Activated gamma-delta T cell treated with Interleukin-2 at 50 U/mL for 16 hours (primary cell): ENCODE results near the gene VAV3.

Source experiments
- DNase-seq: peaks from one replicate; pipeline ENCODE4 v3.0.0-alpha.2; 2020

VAV3 gene

DNA sequence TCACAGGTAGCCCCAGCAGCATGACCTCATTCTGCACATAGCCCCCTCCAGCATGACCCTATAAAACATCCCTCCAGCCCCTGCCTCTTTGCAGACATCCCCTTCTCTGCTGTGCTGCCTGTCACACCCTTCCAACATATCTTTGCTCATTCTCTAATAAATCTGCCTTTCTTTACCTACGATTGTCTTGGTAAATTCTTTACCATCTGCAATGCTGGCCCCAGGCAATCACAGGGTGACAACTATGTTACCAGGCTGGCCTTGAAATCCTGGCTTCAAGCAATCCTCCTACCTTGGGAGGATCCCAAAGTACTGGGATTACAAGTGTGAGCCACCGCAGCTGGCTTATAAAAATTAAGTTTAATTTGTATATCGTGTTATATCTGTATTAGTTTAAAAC lies 134.5 kb downstream of the VAV3 start:
- DNase-seq: no peak

DNA sequence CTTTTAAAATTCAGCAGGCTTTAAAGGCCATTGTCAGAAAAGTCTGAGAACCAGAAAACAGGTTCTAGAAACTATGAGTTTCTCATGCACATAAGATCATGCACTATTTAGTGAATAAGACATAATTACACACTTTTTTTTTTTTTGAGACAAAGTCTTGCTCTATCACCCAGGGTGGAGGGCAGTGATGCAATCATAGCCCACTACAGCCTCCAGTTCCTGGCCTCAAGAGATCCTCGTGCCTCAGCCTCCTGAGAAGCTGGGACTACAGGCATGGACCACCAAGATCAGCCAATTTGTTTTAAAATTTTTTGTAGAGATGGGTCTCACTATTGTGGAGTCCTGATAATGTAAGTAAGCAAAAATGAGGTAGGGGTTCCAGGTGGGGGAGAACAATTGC lies 134.9 kb downstream of the VAV3 start:
- no peak for DNase-seq

DNA sequence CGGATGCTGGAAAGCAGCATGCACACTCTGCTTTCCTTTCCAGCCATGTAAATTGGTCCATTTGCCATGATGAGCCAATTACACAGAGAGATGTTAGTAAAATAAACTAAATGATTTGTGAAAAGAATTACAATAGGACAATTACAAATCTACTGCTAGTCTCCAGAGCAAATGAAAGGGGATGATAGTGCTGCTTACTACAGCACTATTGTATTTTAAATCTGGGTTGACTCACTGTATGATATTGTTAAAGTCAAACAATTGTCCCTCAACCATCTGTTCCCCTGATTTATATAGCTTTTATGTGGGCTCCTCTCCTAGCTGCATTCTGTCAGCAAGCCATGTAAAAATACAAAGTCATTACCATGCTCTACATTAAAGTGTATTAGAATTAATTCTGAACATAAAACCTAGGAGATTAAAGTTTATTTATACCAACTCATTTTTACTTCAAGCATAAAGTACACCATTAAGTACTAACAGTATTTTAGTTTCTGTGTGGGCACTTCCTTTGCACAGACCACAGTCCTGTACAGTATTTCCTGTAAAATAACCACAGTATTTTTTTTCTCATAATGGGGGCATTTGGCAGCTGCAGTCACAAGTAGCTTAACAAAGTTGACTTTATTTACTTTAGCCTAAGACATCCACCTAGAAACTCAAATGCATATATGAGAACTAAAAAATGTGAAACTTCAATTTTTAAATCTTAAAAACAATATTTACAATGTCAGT lies 135.8 kb downstream of the VAV3 start:
- no peak for DNase-seq

DNA sequence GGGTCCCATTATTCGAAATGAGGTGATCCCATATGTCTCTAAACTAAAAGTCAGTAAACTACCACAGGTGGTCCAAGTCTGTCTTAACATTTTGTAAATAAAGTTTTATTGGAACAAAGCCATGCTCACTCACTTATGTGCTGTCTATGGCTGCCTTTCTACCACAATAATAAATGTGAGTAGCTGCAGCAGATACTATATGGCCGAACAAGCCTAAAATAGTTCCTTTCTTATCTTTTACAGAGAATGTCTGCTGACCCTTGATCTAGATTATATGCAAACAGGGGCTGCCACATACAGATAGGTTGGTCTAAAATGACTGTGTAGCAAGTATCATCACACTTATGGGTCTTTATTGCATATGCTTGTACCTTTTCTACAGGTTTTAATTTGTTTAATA lies 140.0 kb downstream of the VAV3 start:
- DNase-seq: no peak

DNA sequence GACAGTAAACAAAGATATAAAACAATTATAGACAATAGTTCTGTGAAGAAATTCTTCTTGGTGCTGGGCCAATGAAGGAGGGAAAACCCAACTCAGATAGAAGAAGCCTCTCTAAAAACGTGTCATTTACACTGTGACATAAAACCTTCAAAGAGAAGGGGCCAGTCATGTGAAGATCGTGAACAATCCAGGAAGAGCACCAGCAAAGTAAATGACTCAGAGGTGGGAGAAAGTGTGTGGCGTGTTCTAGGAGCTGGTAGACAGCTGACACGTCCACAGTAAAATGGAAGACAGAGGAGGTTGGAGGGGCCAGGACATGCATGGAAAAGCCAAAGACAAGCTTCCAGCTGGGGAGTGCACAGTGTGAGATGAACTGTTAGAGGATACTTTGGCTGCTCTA lies 143.6 kb downstream of the VAV3 start:
- no peak for DNase-seq

DNA sequence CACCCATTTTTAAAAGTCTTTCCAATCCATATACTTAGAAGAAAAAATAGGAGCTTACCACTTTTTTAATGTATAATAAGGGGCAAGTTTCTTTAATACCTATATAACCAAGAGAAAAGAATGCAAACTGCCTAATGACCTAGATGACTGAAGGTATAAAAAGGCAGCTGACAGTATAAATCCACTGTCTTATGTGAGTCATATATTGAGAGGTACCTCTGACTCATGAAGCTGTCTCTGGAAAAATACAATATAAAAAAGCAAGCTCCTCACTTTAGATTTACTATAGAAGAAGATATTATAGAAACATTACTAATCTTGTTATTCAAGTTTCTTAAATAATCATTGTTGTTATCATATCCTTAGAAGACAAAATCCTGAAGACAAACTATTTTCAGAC lies 144.2 kb downstream of the VAV3 start:
- DNase-seq: no peak

DNA sequence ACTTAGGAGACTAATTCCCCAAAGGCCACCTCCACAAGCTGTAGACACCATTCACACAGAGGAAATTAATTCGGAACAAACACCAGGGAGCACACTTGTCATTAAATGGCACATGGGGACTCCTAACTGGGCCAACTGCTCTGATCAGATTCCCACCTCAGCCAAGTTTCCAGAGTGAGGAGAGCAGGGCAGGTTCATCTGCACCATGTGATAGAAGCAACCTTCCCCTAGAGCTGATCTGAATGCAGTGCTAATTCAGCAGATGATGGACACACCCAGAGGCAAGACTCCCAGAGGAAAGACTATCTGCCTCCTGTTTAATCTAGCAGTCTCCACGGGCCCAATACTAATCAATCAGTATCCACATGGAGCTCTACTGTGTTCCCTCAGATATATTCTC lies 147.0 kb downstream of the VAV3 start:
- DNase-seq: no peak

DNA sequence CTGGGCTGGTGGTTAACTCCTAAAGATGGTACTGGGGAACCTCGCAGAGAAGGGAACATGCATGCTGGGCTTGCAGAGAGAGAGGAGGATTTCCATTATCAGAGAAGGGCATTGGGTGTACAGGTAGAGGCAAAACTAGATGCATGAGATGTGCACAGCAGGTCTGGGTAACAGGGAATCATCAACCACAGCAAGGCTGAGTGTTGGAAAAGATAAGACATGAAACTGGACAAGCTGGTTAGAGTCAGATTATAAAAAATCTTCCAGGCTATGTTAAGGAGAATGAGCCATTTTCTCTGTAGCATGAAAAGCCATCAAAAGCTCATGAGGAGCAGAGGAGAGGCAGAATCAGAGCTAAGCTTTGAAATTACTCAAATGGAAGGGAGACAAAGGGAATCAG lies 147.8 kb downstream of the VAV3 start:
- no peak for DNase-seq

DNA sequence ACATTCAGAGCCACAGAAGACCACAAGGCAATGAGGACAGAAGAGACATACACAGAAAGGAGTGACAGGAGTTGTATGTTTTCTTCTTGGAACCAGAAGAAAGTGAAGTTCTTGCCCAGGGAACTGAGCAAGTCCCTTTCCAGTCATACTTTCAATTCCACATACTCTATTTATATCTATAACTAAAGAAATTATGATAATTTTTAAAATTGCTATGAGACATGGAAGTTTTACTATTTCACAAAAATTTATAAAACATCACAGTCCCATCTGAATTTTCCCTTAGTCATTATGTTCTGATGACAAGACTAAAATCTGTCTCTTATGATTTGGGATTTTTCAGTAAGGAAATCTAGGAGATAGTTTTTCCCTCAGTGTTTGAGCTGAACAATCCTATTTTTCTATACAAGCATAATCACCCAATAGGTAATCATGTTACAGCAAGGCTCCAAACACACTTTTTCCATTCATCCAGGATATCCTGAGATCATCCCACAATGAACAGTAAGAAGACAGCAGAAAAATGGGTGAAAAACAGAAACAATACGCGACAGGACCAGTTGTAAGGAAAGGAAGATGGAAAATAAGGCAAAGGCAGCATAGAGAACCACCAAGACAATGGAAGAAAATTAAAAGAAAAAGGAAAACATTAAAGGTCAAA lies 154.6 kb downstream of the VAV3 start:
- DNase-seq: no peak

DNA sequence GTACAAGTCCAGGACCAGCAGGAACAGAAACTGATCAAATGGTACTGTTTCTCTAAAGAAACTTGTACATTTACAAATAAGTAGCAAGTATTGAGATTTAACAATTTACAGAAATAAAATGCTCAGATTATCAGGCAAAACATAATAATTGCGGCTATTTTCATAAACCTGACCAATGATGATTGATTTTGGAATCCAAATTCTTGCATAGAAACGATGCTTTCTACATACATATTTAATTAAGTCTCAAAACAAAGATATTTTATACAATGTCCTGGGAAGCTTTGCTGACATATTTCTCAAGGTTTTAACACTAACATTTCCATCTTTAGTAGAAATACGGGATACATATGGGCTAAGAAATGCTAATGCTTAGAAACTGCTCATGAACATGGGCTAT lies 157.1 kb downstream of the VAV3 start:
- DNase-seq: no peak

DNA sequence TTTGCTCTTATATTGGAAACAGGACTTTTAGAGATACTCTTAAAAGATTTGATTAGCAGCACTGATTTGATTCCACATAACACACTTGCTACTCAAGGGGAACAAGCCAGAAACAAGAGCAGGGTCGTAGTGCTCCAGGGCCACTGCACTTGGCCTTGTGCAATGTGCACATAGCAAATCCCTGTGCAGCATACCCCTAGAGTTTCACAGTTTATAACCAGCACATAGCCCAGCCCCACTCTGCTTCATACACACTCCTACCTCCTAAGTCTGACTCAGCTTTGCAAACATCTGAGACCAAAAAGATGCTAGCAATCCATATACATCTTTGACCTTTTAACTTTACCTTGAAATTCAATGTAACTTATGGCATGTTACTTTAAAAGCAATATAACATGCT lies 157.6 kb downstream of the VAV3 start:
- no peak for DNase-seq

DNA sequence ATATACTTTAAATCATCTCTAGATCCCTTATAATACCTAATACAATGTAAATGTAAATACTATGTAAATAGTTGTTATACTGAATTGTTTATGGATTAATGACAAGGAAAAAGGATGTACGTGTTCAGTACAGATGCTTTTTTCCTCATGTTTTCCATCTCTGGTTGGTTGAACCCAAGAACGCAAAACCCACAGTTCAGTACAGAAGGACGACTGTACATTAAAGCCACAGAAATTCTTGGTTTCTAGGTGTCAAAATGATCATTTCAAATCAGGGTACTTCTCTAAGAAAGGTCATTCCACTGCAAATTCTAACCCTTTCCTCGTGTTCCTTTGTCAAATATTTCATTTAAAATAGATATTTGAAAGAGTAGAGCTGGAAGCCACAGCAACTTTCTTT lies 158.1 kb downstream of the VAV3 start:
- DNase-seq: no peak

DNA sequence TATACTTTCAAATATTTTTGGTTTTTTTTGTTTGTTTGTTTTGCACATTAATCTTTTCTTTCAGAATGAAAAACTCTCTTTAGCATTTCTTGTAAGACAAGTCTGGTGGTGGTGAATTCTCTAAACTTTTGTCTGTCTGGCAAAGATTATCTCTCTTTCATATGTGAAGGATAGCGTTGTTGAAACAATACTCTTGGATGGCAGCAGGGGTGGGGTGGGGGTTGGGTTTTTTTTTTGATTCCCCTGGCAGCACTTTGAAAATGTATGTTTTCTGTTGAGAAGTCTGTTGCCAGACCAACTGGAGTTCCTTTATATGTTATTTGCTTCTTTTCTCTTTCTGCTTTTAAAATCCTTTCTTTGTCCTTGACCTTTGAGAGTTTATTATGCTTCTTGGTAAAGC lies 160.2 kb downstream of the VAV3 start:
- DNase-seq: no peak

DNA sequence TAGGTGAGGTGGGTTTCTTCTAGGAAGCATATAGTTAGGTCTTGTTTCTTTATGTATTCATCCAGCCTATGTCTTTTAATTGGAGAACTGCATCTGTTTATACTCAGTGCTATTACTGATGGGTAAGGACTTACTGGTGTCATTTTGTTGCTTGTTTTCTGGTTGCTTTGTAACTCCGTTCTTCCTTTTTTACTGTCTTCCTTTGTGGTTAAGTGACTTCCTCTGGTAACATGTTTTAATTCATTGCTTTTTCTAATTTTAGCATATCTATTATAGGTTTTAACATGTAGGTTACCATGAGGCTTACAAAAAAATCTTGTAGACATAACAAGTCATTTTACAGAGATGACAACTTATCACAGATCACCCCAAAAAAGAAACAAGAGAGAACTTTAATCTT lies 160.8 kb downstream of the VAV3 start:
- no peak for DNase-seq

DNA sequence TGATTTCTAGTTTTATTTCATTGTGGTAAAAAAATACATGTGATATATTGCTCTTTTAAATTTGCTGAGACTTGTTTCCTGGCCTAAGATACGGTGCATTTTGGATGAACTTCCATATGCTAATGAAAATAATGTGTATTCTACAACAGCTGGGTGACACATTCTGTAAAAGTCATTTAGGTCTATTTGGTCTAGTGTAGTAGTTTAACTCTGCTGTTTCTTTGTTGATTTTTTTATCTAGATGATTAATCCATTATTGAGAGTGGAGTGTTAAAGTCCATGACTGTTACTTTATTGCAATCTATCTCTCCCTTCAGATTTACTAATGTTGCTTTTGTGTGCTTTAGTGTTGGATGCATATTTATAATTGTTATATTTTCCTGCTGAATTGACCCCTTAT lies 161.4 kb downstream of the VAV3 start:
- DNase-seq: no peak

DNA sequence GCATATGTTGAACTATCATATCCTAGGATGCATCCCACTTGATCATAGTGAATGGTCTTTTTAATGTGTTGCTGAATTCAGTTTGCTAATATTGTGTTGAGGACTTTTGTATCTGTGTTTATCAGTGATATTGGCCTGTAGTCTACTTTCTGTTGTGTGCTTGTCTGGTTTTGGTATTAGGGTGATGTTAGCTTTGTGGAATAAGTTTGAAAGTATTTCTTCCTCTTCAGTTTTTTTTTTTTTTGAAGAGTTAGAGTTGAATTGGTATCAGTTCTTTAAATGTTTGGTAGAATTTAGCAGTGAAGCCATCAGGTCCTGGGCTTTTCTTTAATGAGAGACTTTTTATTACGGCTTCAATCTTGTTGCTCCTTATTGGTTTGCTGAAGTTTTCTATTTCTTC lies 162.3 kb downstream of the VAV3 start:
- DNase-seq: no peak

DNA sequence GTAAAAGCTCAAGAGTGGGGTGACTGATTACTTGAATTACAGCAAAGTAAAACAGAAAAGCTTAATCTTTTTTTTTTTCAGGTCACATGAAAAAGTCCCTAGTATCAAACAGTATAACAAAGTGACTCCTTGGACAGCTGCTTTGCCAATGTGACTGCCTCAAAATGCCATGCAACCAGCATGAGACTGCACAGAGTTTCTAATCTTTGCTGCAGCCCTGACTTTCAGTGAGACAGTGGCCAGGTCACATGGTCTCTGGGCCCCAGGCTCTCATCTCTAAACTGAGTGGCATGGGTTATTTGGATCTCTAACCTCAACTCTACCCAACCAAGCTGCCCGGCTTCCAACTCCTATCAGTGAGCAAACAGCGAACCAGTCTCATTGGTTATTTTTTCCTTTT lies 169.0 kb downstream of the VAV3 start:
- DNase-seq: no peak

DNA sequence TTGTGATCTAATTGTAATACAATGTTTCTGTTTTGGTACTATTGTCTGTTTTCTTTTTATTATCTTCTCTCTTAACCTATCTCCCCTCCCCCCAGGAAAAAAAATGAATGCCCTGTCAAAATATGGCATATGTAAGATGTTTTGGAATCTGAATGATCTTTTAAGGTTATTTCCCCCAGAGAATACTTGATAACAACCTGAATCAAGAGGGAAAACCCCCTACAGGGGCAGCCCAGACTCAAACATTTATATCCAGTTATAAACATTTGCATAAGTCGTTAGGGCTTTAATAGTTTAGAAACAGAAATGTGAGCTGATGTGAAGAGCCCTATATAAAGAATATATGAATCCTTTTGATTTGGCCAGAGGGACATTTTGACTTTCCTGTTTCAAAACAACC lies 169.5 kb downstream of the VAV3 start:
- DNase-seq: no peak

DNA sequence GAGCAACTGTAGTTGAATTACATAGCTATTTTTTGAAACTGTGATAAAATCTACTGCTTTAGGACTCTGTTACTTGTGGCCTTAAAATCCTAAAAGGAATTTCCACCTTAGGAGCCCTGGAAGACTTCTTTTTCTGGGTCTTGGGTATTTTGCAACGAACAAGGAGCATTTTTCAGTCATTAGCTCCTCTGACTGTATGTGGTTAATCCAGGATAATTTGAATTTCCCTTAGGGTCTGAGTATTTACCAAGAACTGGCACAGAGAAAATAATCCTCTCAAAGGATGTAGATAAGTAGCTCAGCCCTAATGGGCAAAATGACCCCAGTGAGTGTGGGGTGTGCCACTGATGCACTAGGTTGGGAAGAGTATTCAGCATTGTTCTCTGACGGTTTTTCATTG lies 170.4 kb downstream of the VAV3 start:
- no peak for DNase-seq

DNA sequence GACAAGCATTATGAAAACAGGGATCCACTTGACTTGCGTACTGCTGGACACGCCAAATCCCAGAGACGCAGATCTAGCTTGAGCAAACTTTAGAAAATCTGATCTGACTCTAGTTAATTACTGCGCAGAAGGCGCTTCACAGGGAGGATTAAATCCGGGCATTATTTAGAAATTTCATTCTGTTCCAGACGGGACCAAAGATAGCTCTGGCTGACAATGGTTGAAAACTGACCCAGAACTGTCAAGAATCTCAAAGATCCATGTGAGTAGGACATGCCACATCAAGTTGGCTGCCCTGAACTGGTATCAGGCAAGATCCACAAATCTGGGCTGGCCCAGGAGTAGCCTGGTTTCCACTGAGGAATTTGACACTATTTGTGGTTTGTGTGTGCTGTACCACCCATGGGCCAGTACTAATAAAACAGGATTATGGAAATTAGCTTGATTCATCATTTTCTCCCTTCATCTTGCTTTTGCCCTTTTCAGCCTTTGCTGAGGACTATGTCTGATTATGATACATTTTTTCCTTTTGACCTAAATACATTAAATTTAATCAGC lies 171.0 kb downstream of the VAV3 start:
- DNase-seq: no peak

DNA sequence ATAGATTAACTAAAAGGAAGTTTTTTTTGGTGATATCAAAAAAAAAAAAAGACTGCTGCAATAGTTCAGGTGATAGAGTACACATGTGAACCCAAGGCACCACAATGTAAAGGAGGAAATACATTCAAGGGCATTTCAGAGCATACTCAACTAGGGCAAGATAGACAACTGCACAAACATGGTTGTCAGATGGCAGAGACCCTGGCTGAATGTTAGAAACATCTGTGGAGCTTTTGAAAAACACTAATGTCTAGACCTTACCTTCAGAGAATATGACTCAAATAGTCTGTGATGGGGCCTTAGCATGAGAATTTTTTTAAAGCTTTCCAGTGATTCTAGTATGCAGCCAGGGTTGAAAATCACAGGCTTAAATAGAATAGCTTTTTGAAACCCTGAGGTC lies 173.6 kb downstream of the VAV3 start:
- no peak for DNase-seq

DNA sequence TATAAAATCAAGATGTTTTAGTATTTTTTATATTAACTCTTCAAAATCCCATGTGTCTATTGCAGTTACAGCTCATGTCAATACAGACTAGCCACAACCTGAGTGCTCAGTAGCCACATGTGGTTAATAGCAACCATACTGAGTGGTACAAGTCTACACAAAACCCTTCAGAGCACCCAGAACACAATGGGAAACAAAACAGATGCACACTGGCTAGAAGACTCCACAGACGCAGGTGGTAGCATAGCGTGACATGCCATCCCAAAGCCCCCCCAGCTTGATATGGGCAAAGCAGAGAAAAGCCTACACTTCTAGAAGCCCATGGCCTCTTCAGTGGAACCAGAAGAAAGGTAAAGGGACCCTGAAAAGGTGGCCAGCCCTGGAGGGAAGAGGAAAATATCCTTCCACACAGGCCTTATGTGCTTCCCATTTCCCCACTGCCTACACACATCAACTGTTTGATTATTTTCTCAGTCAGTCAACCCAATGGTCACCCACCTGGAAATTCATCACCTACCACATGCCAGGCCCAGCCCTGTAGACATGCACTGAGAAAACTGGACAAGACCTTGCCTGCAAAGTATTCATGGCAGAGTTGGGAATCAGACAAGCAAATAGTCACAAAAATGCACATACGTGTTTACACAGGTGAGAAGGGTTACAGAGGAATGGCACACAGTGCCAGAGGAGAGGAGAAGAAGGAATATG lies 175.0 kb downstream of the VAV3 start:
- no peak for DNase-seq

DNA sequence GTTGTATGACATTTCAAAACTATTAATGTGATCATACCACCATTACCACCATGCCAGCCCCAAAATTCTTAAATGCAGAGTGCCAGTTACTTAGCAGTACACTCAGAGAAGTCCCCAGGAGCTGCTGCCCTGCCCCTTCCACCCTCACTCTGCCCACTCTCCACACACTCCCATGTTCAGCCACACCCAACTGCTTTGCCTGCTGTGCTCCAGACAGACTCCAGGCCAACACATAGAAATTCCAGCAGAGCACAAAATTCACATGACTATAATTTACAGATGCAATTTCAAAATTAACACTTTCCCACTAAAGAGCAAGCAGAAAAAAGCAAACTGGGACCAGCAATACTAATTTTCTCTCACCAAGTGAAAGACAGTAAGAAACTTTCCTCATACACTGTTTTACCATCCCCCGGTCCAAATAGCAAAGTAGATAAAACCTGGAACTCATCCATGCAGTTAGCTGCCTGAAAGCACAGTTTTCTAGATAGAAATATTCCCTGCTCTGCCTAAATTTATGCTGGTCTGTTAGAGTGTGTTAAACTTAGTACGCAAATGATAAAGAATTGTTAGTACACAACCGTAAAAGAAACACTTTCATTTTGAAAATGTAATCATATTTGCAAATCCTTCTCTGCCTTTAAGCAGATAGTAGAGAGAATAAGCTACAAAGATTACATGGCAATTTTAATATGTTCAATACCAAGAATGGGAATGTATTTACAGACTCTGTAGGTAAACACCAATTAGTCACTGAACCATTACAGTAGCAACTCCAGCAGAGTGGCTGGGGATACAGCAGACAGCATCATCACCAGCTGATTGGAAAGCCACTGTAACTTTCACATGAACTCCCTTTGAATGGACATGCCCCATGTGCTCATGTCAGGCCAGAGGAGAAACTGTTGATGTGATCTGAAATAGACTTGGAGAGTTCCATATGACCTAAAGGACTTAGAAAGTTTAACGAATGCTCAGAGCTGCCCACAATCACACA lies 176.5 kb downstream of the VAV3 start:
- no peak for DNase-seq
